ENCODE data around the gene APBB2. TPM values are rescaled to one million over a fixed set of nuclear protein-coding genes. Genes with fewer than 3 reads are reported as not detected.
A peak's percentile ranks its signal among the peaks of the same experiment; 100 is the strongest.

Gene APBB2
- total and polyA plus RNA-seq, 3 donors from 2014 or later = 19.7 to 77.9 (median 59.8) TPM

DNA sequence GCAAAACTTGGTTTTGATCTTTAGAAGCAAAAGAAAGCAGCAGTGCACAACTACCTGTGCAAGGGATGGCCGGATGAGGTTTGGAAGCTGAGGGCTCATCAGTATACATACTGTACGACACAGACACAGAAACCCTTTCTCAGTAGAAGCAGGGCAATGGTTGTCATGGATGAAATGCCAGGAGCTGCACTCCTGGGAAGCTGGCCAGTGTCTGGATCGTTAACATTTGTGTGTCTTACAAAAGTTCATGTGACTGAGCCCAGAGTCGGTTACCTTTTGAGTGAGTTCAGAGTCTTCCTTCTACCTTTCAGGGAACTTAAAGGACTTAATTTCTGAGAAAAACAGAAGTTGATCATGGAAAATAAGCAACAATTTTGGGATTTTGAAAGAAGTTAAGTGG, 230.3 kb downstream of the APBB2 start:
- WGBS, 2 donors = 54 to 61% methylated on average over 4 of the region's 4 CpGs
- TF ChIP-seq CTCF (IDR thresholded peaks at IDR 0.05) = no peak
- TF ChIP-seq POLR2A (IDR thresholded peaks at IDR 0.05) = no peak
- no peak for DNase-seq
- Histone ChIP-seq H3K4me1 (no peaks in the 10 kb centered on the region), H3K36me3 (ENCODE audit: low read depth, missing control alignments) (no peaks in the 10 kb centered on the region), H3K9me3 (no peaks in the 10 kb centered on the region), H3K4me3 (no peak overlapping the region), H3K27ac (no peak overlapping the region), H3K27me3 (no peaks in the 10 kb centered on the region)
- intact Hi-C loops (cut with DNase I; ENCODE audit: low total_unique reads) = no loop called here

DNA sequence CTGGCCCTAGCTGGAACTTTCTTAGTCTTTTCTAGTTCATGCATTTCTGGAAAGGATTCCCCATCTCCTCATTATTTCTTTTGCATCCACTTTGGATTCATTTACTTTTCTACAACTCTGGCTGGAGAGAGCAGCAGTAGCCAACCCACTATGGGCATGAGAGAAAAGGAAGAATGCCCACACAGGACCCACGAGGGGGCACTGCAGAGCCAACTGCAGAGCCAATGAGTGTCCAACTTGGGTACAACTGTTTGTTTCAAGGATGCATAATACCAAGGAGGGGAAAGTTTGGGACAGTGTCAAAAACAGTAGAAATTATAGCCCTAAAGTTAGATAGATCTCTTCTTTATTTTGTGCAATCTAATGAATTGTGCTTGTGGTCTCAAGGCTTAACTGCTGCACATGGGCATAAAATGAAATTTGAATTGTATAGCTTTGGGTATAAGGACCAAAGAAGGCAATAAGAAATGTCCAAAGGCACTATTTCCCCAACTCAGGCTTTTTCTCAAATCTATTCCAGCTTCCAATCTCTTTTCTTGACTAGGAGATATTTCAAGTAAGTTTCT, 233.9 kb downstream of the APBB2 start:
- intact Hi-C loops (cut with DNase I; ENCODE audit: low total_unique reads) = no loop called here
- no peak for TF ChIP-seq POLR2A (IDR thresholded peaks at IDR 0.05)
- TF ChIP-seq CTCF (IDR thresholded peaks at IDR 0.05) = no peak
- WGBS, 2 donors = 63 to 69% methylated on average over 1 of the region's 1 CpG
- no peak for DNase-seq
- Histone ChIP-seq H3K27me3 (no peaks in the 10 kb centered on the region), H3K4me3 (no peak overlapping the region), H3K27ac (no peak overlapping the region), H3K4me1 (no peaks in the 10 kb centered on the region), H3K9me3 (no peaks in the 10 kb centered on the region), H3K36me3 (ENCODE audit: low read depth, missing control alignments) (no peaks in the 10 kb centered on the region)

DNA sequence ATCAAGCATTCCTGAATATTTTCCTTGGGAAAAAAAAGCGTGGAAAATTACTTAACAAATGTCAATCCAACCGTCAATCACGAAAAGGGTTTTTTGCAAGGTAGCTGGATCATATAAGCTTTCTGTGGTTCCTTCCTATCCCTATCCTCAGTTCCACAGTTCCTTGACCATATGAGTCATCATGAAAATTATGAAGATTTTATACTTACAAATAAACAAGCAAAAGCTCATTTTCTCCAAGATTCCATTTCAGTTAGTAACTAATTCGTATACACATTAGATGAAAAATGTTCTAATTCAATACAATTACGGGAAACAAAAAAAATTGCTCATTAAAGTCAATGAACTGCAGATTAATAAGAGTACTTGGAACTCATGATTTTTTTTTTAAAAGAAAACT, 235.8 kb downstream of the APBB2 start:
- TF ChIP-seq POLR2A (IDR thresholded peaks at IDR 0.05) (no peak), CTCF (IDR thresholded peaks at IDR 0.05) (no peak)
- intact Hi-C loops (cut with DNase I; ENCODE audit: low total_unique reads) = no loop called here
- WGBS, 2 donors = 91 to 93% methylated on average over 5 of the region's 5 CpGs
- DNase-seq = no peak
- no peaks in the 10 kb centered on the region for H3K36me3 ChIP-seq (ENCODE audit: low read depth, missing control alignments)
- H3K4me3 ChIP-seq = no peak overlapping the region
- H3K4me1 ChIP-seq = no peaks in the 10 kb centered on the region
- no peaks in the 10 kb centered on the region for H3K27me3 ChIP-seq
- H3K9me3 ChIP-seq = no peaks in the 10 kb centered on the region
- H3K27ac ChIP-seq = no peak overlapping the region

DNA sequence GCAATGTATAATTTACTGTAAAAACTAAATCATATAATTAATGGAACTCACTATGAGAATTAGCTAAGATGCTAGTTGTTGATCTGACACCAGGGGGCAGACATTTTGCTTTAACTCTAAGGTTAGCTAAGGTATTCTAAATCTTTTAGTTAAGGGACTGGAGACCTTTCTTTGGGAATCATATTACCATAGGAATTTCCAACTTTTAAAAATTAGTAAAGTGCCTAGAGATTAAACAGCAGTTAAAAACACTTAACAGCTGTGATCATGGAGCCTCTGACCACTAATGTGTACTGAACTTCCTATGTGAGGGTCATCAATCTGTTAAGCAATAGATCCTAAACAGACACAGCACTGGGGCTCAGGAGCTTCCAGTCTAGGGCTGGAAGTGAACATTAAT, 238.0 kb downstream of the APBB2 start:
- intact Hi-C loops (cut with DNase I; ENCODE audit: low total_unique reads) = no loop called here

More for the DNA sequence above, 238.0 kb downstream of the APBB2 start:
- Histone ChIP-seq H3K27ac (no peak overlapping the region), H3K27me3 (no peaks in the 10 kb centered on the region), H3K36me3 (ENCODE audit: low read depth, missing control alignments) (no peaks in the 10 kb centered on the region), H3K4me3 (no peak overlapping the region), H3K9me3 (no peaks in the 10 kb centered on the region), H3K4me1 (no peaks in the 10 kb centered on the region)
- peak; percentile 57 for DNase-seq
- TF ChIP-seq POLR2A (IDR thresholded peaks at IDR 0.05) = no peak
- peak; percentile 33 to 68 (median 36) for TF ChIP-seq CTCF (IDR thresholded peaks at IDR 0.05)
